Gastrocnemius medialis (tissue), 4 donors: ENCODE data around the gene RASA4B.

Experiments used
- CTCF ChIP-seq, 5 experiments: fragments of 450-650 bp in 3 of 5; fragments of 200-600 bp in 2 of 5; sonication (generic) in 2 of 5; IDR thresholded peaks in 4 of 5; conservative IDR thresholded peaks in 1 of 5; 1 replicate in 4 of 5; 2 replicates in 1 of 5; pipeline ENCODE4 v1.5.1; 2016 to 2019; ENCODE audit warnings: antibody characterized with exemption in 5 of 5, mild to moderate bottlenecking in 3 of 5, moderate library complexity in 3 of 5
- POLR2A ChIP-seq, 2 donors: fragments of 450-650 bp; IDR thresholded peaks; one replicate each; pipeline ENCODE4 v1.6.1; 2017; ENCODE audit warnings: antibody characterized with exemption in 2 of 2, mild to moderate bottlenecking in 2 of 2, moderate library complexity in 2 of 2

- TF ChIP-seq CTCF (IDR thresholded peaks at IDR 0.05 in 4 of 5, conservative IDR thresholded peaks at IDR 0.05 in 1 of 5), result no peak
- no peak for TF ChIP-seq POLR2A (IDR thresholded peaks at IDR 0.05)
Observed at GRCh38 chr7:102472126-102473041, 45.2 kb downstream of the RASA4B start.
